Skin epidermis (tissue), 12 donors: Measurements from ENCODE around the gene OR2AK2.

ENCODE experiments used
- H3K27ac ChIP-seq, 21 experiments: fragments of 200-600 bp; sonication (generic) in 11 of 21; one replicate each; pipeline ENCODE4 v1.5.0; 2020; ENCODE audit warnings: mild to moderate bottlenecking in 3 of 21, inconsistent platforms in 2 of 21, moderate library complexity in 2 of 21
- H3K4me3 ChIP-seq, 7 experiments: fragments of 200-600 bp; sonication (generic) in 2 of 7; one replicate each; pipeline ENCODE4 v1.5.0; 2020; ENCODE audit warnings: inconsistent platforms in 2 of 7, mild to moderate bottlenecking in 2 of 7, moderate library complexity in 1 of 7

The OR2AK2 gene

DNA sequence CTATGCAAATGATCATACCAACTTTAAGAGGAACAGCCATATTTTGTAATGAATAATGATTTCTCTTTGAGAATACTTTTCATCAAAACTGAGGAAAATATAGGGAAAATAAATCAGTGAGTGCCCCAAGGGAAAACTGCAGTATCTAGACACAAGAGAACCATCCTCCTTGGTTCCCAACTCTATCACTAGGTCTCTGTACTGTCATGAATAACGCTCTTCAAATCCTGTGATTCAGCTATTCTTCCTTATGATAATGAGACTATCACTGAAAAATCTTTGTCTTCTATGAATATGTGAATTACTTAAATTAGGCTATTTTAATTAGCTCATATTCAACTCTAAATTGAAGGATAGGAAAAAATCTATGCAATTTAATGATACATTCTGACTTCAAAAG, 50.8 kb downstream of the OR2AK2 start:
- Histone ChIP-seq H3K4me3 (no peak overlapping the region), H3K27ac (no peak overlapping the region)
